NB4 (cell line): Measurements from ENCODE around the gene LIPJ.

ENCODE experiments used
- DNase-seq: peaks from one replicate; pipeline ENCODE4 v3.0.0; 2010; ENCODE audit warnings: low read depth
- H3K4me3 ChIP-seq: one replicate; pipeline ENCODE4 v1.5.1; 2011; ENCODE audit warnings: mild to moderate bottlenecking, low read depth, low read length, moderate library complexity
- CTCF ChIP-seq: IDR thresholded peaks from one replicate; pipeline ENCODE4 v1.5.1; 2012; ENCODE audit warnings: low read depth, low read length
- MYC ChIP-seq: IDR thresholded peaks from 2 replicates; pipeline ENCODE4 v1.6.1; 2011; ENCODE audit warnings: low read depth, low read length
- POLR2A ChIP-seq: IDR thresholded peaks from 2 replicates; pipeline ENCODE4 v1.6.1; 2011; ENCODE audit warnings: mild to moderate bottlenecking; ENCODE audit not compliant: insufficient read length; ENCODE audit errors: extremely low read depth
- TF ChIP-seq, protein P1 (sequence below): IDR thresholded peaks from 2 replicates; pipeline ENCODE4 v1.6.1; 2011; ENCODE audit warnings: low read depth, low read length

LIPJ gene, protein sequence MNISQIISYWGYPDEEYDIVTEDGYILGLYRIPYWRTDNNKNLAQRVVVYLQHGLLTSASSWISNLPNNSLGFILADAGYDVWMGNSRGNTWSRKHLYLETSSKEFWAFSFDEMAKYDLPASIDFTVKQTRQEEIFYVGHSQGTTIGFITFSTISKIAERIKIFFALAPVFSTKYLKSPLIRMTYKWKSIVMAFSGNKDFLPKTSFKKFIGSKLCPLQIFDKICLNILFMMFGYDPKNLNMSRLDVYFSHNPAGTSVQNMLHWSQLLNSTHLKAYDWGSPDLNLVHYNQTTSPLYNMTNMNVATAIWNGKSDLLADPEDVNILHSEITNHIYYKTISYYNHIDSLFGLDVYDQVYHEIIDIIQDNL

GRCh38 chr10:88586462-88586861, at the start of gene LIPJ:
Gene LIPJ (plus strand): TSS chr10:88586762. CDS start chr10:88590688, 3,926 bp downstream.
- DNase-seq: no peak
- no peak for TF ChIP-seq MYC
- TF ChIP-seq CTCF: no peak
- no peak for TF ChIP-seq POLR2A
- TF ChIP-seq, protein P1, sequence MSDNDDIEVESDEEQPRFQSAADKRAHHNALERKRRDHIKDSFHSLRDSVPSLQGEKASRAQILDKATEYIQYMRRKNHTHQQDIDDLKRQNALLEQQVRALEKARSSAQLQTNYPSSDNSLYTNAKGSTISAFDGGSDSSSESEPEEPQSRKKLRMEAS: no peak
- H3K4me3 ChIP-seq: no peak within 1 kb of the TSS

DNA sequence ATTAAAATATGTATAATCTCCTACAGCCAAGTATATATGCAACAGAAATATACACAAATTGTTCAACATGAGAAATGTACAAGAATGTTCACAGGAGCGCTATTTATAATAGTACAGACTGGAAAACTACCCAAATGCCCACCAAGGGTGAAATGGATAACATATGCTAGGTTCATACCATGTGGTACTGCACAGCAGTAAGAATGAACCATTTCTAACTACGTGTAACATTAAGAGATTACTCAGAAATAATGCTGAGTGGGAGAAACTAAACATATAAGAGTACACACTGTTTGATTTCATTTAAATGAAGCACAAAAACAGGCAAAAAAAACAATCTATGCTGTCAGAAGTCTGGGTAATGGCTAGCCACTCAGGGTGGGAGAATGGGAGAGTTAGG, 49.2 kb upstream of the LIPJ start:
- H3K4me3 ChIP-seq: no peak overlapping the region
- DNase-seq: no peak

GRCh38 chr10:88538048-88538447, 48.5 kb upstream of the LIPJ start:
- no peak overlapping the region for H3K4me3 ChIP-seq
- TF ChIP-seq MYC: no peak
- TF ChIP-seq POLR2A: no peak
- TF ChIP-seq, protein P1: no peak
- TF ChIP-seq CTCF: no peak
- DNase-seq: no peak

More for the DNA sequence above, 49.2 kb upstream of the LIPJ start:
- TF ChIP-seq, protein P1: no peak
- TF ChIP-seq POLR2A: no peak
- no peak for TF ChIP-seq CTCF
- TF ChIP-seq MYC: no peak

DNA sequence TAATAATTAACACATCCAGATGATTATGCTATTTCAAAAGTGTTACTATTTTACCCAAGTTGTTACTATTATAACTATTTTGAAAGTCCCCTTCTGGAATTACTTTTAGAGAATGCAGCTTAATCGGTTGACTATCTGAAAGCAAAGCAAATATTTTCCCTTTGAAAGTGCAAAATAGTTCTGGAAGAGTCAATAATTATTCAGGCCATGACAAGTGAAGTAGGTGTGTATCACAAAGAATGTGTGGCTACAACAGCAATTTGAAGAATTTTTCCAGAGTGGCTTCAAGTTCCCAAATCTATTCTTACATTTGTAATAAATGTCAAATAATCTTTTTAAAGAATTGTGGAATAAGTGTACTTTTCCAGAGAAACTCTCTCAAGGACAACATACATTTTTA, 46.2 kb upstream of the LIPJ start:
- no peak overlapping the region for H3K4me3 ChIP-seq
- no peak for DNase-seq
- TF ChIP-seq CTCF: no peak
- TF ChIP-seq, protein P1: no peak
- no peak for TF ChIP-seq POLR2A

DNA sequence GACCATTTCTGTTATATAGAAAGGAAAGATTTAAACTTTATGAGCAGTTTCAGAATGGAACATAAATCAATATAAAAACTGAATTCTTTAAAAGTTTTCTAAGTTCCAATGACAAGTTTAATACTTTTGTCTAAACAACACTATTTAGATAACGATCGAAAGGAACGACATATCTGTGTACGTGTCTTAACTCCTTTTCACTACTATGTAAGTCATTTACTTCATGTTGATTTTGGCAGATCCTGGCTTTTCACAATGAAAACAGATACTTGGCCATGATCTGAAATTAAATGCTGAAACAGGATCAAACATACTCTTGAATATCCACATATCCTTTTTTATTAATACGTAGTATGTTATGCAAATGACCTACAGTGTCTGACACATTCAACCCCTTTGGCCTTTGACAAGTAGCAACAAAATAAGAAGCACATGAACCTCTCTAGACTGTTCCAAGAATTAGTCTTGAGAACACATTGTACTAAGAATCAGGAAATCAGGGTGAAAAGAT, 45.4 kb upstream of the LIPJ start:
- no peak for DNase-seq
- no peak for TF ChIP-seq CTCF
- no peak for TF ChIP-seq POLR2A
- TF ChIP-seq MYC: no peak
- TF ChIP-seq, protein P1: no peak
- no peak overlapping the region for H3K4me3 ChIP-seq
